GM19467 (cell line): ENCODE measurements around the gene OR2V2.
"Not testable (repeated sequence)": the region's sequence is repeated elsewhere in the genome, so short reads cannot be mapped to it uniquely, and the experiment has no call there.

Source experiments
- ATAC-seq: cut with Tn5 transposase; IDR thresholded peaks from one replicate; pipeline ENCODE4 v1.9.1; 2021; ENCODE audit warnings: mild to moderate bottlenecking, moderate library complexity; ENCODE audit not compliant: unreplicated experiment

OR2V2 gene

GRCh38 chr5:181142054-181142453 lies 5.3 kb upstream of the OR2V2 start:
- ATAC-seq: no peak

- ATAC-seq: no peak
These were observed 2.3 kb upstream of the OR2V2 start for GRCh38 chr5:181145133-181145532.

- no peak for ATAC-seq
These were observed 2.0 kb downstream of the OR2V2 start for GRCh38 chr5:181149355-181149754.

GRCh38 chr5:181149806-181150733 lies 2.7 kb downstream of the OR2V2 start:
- no peak for ATAC-seq

GRCh38 chr5:181151146-181151545 lies 3.8 kb downstream of the OR2V2 start:
- ATAC-seq: no peak

GRCh38 chr5:181152406-181152805 lies 5.0 kb downstream of the OR2V2 start:
- no peak for ATAC-seq

- ATAC-seq: no peak
These were observed 6.4 kb downstream of the OR2V2 start for GRCh38 chr5:181153814-181154213.

- no peak for ATAC-seq
These were observed 9.4 kb downstream of the OR2V2 start for GRCh38 chr5:181156758-181157157.

GRCh38 chr5:181158869-181159268 lies 11.5 kb downstream of the OR2V2 start:
- no peak for ATAC-seq

GRCh38 chr5:181159286-181160151 lies 12.1 kb downstream of the OR2V2 start:
- peak; percentile 59 for ATAC-seq

GRCh38 chr5:181160152-181160754 lies 12.9 kb downstream of the OR2V2 start:
- ATAC-seq: no peak

GRCh38 chr5:181160755-181161533 lies 13.6 kb downstream of the OR2V2 start:
- not testable (repeated sequence) for ATAC-seq

GRCh38 chr5:181161534-181162175 lies 14.3 kb downstream of the OR2V2 start:
- no peak for ATAC-seq

GRCh38 chr5:181163487-181164075 lies 16.2 kb downstream of the OR2V2 start:
- no peak for ATAC-seq

GRCh38 chr5:181164076-181164952 lies 16.9 kb downstream of the OR2V2 start:
- no peak for ATAC-seq

GRCh38 chr5:181166812-181167733 lies 19.7 kb downstream of the OR2V2 start:
- ATAC-seq: no peak

GRCh38 chr5:181167814-181168488 lies 20.6 kb downstream of the OR2V2 start:
- ATAC-seq: no peak
